Stimulated activated CD4-positive, alpha-beta T cell treated with anti-CD3 and anti-CD28 coated beads, Interleukin-4, amount 100 ng/mL, for 1 hour (primary cell): Measurements from ENCODE around the gene PRPS1L1.

ENCODE experiments used
- DNase-seq: peaks from one replicate; pipeline ENCODE4 v3.0.0-alpha.2; 2020

The PRPS1L1 gene

GRCh38 chr7:18027628-18028027 is at the start of gene PRPS1L1:
Gene PRPS1L1 (minus strand): TSS chr7:18027846.
- no peak for DNase-seq

DNA sequence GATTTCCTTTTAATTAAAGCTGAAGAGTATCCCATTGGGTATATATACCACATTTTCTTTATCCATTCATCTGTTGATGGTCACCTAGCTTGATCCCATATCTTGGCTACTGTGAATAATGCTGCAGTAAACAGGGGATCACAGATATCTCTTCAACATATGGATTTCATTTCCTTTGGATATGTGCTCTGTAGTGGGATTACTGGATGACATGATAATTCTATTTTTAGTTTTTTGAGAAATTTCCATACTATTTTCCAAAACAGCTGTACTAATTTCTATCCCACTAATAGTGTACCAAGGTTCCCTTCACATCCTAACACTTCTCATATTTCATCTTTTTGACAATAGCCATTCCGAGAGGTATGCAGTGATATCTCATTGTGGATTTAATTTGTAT is 48.8 kb upstream of the PRPS1L1 start:
- no peak for DNase-seq

DNA sequence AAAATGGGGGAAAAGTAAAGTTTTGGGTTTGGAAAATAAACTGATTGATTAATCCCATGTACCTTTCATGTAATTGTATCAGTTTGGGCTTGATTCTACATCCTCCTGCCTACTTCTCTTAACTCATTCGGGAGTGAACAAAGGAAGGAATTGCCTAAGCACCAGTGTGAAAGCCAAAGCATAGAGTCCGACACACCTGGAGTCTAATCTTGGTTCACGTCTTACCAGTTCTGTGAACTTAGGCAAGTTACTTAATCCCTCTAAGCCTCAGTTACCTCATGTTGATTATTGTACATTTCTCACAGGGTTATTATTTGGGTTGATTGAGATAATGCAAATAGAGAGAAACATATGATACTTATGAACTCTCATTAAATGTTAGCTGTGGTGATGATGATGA is 41.1 kb upstream of the PRPS1L1 start:
- DNase-seq: no peak

GRCh38 chr7:18064242-18064838 is 36.7 kb upstream of the PRPS1L1 start:
- DNase-seq: no peak

GRCh38 chr7:18063149-18063901 is 35.7 kb upstream of the PRPS1L1 start:
- DNase-seq: no peak

DNA sequence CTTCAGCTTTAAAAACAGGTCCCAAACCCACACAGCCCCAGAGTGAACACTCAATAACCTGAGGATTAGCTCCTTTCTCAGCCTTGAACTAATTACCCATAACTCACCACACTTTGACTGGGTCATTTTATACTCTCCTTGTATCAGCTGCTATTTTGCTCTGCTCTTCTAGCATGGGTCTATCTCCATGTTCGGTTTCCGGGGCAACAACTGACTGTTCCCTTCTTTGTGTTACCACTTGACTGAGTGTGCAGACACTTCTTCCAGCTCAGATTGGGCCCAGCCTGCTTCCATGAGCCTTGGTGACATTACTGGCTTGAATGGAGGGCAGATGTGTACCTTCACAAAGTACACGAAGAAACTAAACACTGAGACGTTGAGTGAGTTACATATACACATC is 31.5 kb upstream of the PRPS1L1 start:
- DNase-seq: no peak

GRCh38 chr7:18053941-18054340 is 26.3 kb upstream of the PRPS1L1 start:
- DNase-seq: no peak

DNA sequence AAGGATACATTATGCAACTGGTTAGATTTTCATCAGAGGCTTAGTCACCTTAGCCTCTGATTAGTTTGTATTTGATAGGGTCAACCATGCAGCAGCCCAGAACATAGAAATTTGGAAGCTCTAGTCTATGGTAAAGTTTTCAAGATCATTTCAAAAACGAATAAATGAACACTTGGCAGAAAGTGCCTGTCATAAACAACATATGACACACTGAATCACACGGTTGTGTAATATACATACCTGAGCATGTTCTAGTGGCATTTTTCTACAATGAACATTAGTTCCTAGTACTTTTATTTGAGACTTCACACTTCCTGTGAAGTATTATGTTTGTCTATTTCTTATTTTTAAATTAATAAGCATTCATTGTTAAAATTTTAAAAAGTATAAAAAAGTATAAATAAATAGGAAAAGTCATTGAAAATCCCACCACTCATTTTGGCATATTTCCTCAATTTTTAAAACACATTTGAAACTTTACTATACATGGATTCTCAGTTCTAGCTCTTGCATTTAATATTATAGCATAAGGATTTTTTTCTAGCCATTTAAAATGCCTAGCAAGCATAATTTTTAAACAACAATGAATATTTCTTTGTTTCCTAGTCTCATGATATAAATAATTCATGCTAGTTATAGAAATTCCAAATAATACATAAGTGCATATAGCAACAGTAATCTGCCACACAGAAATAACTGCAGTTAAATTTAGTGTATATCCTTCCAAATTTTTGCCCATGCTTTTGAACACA is 25.7 kb upstream of the PRPS1L1 start:
- DNase-seq: no peak

GRCh38 chr7:18049262-18049661 is 21.6 kb upstream of the PRPS1L1 start:
- no peak for DNase-seq

DNA sequence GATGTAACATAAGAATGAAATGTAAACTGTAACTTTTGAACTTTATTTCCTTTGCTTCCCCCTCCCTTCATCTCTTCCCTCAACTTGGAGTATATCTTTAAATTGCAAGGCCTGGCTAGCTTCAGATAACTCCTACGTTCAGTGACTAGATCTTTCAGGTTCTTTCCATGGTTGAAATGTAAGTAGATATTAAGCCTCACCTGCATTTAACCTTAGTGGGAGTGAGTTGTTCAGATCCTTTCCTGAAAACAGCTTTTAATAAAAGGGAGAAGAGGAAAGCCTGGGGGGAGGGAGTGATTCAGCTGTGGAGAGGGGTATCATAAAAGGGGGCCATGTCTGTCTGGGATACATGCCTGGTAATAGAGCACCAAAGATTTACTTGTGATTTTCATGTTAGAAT is 19.0 kb upstream of the PRPS1L1 start:
- no peak for DNase-seq

DNA sequence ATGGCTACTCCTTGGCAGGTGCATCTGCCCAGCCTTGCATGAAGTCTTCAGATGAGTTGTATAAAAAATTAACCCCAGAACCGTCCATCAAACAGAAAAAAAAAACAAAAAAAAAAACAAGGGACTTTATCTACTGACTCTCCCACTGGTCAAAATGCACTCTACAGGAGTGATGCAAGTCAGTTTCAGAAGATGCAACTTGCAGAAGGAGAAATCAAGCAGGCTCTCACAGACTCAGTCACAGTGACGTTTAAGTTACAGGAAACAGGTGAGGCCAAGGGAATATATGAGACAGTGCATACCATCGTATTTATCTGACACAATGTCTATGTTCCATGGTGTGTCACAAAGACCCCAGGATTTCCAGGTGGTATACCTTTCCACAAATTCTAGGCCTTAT is 17.5 kb upstream of the PRPS1L1 start:
- DNase-seq: no peak

- no peak for DNase-seq
Observed at GRCh38 chr7:18041191-18041590, 13.5 kb upstream of the PRPS1L1 start.

DNA sequence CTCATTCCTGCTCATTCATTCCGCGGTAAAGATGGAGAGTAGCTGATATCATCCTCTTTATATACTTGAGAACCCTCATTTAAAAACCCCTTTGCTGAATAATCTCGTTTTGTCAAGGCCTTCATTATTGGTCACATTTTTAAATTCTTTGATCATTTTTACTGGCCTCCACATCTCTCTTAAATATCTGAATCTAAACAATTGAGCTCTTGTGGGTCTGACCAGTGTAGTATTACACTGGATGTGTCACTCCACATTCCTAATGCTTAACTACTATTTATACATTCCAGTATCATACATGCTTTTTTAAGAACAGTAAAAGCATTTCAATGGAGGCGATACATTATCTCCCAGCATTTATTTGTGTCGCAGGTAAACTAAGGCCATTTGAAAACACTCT is 12.6 kb upstream of the PRPS1L1 start:
- DNase-seq: no peak

DNA sequence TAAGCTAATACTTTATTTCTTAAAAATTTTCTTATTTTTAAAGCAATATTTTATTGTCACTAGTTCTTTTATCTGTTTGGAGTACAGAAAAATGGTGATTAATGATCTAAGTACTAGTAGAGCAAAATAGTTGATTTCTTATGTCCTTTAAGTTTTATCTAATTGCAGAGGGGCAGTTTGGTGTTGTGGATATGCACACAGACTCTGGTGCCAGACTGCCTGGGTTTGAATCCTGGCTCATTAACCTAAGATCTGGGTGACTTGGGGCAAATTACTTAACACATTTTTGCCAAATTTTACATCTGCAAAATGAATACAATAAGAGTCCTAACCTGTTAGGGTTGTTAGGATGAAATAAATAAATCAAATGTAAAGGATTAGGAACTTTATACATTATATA is 10.7 kb upstream of the PRPS1L1 start:
- no peak for DNase-seq

GRCh38 chr7:18037609-18038008 is 10.0 kb upstream of the PRPS1L1 start:
- no peak for DNase-seq

GRCh38 chr7:18036783-18037182 is 9.1 kb upstream of the PRPS1L1 start:
- DNase-seq: no peak

DNA sequence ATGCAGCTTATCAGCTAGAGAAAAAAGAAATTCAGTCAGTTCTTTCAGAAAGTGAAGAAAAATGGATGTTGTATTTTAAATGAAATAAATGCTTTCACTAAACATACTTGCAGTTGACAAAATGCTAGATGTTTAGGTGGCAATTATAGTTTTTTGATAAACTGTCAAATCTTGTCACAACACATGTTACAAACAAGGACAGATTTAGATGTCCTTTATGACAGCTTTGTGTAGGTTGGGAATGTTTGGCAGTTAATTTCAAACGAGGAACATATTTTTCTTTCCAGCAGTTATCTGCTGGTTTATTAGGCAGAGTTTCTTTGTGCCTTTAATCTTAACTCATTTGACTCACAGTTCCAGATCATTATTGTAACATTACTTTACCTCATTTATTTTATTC is 3.1 kb upstream of the PRPS1L1 start:
- no peak for DNase-seq

- DNase-seq: no peak
Observed at GRCh38 chr7:18020138-18020715, 7.4 kb downstream of the PRPS1L1 start.

GRCh38 chr7:18019555-18019954 is 8.1 kb downstream of the PRPS1L1 start:
- DNase-seq: no peak

DNA sequence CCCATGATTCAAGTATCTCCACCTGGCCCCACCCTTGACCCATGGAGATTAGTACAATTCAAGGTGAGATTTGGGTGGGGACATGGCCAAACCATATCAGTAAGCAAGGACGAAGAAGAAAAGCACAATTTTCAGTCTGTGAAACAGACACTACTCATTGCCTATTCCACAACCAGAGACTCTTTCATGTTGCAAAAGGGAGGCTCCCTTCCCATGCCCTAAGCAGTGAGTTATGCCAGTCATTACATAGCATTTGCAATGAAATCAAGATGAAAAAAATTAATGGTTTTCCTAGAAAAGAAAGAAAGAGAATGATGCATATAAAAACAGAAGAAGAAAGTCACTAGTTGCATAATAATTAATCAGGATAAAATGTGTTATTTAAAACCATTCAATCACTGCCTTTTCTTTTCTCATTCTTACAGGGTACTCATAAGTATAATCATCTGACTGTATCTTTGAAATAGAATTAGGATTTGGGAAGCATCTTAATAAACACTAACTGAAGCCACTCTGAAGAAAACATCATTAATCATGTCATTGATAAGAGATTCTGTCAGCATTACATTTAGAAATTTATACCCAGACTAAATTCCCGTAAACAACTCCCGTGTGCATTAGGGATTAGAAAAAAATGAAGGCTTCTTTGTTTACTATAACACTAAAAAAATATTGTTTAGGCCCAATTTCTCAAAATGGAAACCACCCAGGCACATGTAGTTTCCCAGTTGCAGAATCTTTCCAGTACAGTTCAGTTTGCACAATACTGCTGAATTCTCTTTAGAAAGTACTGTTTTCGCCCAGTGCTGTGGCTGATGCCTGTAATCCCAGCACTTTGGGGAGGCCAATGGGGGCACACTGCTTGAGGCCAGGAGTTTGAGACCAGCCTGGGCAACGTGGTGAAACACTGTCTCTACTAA is 9.1 kb downstream of the PRPS1L1 start:
- no peak for DNase-seq

DNA sequence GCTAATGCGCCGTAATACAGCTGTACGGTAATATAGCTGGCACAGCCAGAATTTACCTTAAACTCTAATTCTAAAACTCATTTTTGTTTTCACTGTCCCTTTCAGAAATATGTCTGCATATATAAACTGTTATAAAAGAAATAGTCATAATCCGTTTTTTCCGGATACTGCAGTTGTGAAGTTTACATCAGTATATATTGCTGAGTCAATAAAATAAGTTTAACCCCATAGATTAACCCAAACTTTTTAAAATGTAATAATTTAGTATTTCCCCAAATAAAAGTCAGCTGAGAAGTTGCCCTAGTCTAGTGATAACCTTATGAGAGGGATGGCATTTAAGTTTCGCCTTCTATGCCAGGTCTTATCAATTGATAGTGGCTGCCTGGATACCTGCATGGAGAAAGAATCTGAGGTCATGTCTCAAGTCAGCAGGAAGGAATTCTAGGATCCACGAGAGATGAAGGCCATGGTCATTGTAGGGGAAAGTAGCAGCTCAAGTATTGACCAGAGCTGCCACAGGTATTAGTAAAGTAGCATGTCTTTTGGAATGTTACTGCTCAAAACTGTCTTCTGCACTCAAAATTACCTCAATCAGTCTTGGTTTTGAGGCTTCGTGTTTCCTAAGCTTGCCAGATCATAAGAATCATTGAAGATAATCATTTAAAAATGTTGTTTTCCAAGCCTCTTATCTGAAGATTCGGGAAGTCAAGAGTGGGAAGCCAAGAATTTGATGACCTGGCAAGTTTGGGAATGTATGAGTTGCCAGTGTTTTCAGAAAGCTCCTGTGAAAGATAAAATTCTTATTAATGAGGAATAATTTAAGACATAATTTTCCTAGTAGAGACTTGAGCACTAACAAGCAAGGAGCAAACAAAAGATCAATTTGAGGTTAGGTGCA is 10.8 kb downstream of the PRPS1L1 start:
- DNase-seq: no peak

DNA sequence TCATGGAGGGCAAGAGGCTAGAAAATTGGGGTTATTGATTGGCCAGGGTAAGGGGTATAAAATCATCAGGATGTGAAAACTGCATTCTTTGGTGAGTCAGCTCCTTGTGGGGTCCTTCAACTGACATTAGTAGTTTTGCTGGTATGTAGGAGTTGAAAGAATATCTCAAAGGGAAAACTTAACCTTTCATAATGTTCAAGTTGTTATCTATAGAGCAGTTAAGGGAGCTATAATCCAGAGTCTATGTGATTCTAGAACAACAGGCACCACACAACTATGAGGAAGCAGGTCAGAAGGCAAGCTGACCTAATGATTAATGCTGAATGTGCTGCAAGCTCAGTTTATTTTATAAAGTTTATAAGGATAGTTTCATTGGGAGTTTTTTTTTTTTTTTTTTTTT is 13.7 kb downstream of the PRPS1L1 start:
- DNase-seq: no peak
